Kidney glomerular epithelial cell (primary cell): Measurements from ENCODE around the gene C15orf61.

ENCODE experiments used
- DNase-seq: peaks from one replicate; lab custom pipeline; 2025; lab: John Stamatoyannopoulos, UW

The C15orf61 gene

DNA sequence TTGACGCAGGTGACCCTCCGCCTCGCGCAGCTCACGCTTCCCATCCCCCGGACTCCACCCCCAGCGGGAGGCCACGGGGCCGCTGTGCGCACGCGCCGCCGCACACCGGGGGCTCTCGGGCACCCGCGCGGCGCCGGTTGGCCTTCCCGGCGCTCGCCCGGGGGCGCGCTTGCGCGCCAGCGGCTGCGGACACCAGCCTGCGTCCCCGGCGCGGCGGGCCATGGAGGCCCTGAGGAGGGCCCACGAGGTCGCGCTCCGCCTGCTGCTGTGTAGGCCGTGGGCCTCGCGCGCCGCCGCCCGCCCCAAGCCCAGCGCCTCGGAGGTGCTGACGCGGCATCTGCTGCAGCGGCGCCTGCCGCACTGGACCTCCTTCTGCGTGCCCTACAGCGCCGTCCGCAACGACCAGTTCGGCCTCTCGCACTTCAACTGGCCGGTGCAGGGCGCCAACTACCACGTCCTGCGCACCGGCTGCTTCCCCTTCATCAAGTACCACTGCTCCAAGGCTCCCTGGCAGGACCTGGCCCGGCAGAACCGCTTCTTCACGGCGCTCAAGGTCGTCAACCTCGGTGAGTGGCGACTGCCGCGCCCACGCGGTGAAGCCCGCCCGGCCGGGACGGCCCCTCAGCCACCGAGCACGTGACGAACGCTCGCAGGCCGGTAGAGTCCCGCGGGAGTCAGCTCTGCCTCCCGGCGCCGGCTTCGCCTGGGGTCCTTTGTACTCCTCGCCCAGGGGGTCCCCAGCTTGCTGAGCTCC lies at the start of gene C15orf61:
Gene C15orf61, plus strand, starts transcription at position 103 of the 754 bp plus-strand sequence. Its CDS starts 118 bp downstream, at position 221.
- peak; percentile 59 for DNase-seq

DNA sequence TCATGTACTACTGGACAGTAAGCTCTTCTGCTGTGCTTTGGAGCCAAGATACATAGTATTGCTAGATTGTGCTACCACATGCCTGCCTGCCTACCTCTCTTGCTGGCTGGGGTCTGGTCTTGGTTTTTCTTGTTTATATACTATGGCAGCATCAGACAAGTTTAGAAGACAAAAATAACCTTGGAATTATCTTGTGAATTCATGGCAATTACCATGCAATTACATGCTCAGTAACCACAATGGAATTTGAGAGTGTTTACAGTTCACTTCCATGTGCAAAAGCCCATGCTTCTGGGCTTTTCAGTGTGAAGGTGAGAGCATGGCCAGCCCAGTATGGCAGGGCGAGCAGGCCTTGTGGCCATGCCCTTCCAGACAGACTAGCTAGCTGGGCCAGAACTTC lies 48.0 kb upstream of the C15orf61 start:
- DNase-seq = no peak

DNA sequence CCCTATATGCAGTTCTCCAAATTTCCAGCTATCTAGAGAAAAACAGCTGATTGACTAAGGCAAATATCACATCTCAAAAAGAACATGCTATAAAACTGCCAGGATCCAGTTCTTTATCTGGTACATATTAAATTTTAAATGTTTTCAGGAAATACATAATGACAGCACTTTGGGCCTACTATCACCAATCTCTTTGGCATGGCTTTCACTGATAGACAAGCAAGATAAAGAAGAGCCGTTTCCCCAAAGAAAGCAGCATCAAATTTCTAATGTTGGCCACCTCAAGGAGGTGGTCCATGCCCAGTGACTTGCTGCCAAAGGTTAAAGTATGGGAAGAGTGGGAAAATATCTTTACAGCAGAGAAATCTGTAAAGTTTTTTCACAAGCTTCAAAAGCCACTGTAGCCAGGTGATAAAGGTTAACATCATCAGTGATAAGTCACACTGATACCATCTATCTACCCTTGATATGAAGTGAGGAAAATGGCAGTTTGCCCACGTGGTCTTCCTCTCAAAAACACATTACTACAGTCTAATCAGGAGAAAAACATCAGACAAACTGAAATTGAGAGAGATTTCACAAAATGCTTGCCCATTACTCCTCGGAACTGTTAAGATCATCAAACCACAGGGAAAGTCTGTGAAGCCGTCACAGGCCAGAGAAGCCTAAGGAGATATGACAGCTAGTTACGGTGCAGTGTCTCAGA lies 46.4 kb upstream of the C15orf61 start:
- DNase-seq = no peak

DNA sequence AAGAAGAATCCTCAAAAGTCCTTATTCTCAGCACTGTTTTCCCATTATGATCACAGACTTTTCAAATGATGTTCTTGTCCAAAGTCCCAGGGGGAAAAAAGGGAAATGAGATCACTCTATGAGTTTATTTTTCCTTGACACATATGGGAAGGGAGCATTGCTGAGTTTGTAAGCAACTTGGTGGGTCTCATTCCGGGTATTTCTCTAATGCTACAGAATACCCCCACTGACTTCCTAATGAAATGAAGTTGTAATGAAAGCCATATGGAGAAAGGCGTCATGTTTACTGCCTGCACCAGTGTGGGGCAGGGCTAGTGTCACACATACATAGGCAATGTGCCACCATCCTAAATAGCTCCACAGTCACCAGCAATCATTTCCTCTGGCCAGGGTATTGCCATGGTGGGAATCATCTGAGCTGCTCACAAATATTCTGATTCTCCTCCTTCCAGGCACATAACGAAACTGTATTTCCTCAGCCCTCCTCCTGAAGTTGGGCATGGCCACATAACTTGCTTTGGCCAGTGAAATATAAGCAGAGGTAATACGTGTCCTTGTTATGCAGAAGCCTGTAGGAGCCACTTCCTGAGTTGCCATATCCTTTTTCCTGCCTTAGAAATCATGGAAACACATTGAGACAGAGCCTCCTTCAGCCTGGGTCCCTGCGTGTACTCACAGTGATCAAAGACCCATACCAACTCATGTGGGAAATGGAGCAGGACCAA lies 41.0 kb upstream of the C15orf61 start:
- no peak for DNase-seq

GRCh38 chr15:67480741-67481140 lies 40.2 kb upstream of the C15orf61 start:
- DNase-seq = no peak

GRCh38 chr15:67481680-67482079 lies 39.3 kb upstream of the C15orf61 start:
- no peak for DNase-seq

DNA sequence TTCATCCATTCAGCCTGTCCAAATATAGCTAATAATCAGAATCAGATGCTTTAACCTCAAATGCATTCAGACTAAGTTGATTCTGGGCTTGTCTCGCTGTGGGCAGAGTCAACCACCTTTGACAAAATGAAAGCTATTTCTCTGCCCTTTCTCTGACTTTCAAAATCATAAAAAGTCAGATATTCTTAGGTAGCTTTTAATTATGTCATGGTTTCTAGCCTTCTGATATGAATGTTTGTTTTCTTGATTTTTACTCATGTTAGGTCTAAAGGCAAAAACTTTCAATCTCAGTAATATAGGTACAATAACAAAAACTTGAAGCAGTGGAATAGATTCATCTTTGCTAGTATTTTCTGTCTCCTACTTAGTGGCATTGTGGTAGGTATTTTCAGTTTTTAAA lies 25.3 kb upstream of the C15orf61 start:
- DNase-seq = no peak

DNA sequence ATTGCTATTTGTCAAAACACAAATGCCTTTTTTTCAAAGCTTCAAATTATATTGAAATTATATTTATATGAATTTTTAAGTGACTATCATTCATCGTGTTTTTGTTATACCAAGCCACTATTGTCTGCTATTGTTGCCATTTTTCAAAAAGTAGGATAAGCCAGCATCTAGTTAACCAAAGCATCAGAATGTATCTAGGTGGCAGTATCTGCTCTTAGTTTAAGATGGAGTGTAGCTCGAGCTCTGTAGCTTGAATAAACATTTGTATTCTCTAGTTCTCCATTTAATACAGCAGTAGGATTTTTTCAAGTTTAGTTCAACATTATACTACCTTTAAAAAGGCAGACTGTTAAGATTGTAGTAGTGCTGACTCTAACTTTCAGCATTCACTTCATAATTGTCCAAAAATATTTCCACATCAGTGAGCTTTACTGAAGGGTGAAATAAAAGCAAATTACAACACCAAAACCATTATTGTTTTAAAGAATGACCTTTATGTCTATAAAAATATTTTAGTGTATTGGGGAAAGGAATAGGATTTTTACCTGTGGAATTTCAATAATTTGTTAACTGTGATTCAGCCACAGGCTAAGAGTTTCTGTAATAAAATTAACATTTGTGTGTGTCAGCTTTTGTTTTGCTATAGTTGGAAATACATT lies 19.6 kb upstream of the C15orf61 start:
- peak; percentile 52 for DNase-seq

- DNase-seq = no peak
Observed at GRCh38 chr15:67501836-67502461, 19.0 kb upstream of the C15orf61 start.

DNA sequence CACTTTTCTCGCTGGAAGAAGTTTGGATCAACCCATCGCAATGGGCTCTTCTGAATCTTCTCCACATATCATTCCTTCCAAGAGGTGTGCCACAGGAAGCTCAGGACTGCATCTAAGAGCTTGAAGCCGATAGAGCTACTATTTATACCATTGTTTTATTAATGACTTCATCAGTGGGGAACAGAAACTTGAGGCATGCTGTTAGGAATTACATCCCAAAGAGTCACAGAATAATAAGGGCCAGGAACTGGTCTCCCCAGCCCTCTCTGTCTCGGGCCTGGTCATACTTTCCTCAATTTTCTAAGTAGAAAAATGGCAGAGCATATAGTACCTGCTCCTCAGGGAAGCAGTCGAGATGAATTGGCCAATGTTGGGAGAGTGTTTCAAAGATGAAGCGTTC lies 16.9 kb upstream of the C15orf61 start:
- DNase-seq = peak; percentile 4

- no peak for DNase-seq
Observed at GRCh38 chr15:67504796-67505195, 16.1 kb upstream of the C15orf61 start.

GRCh38 chr15:67505675-67506572 lies 15.0 kb upstream of the C15orf61 start:
- DNase-seq = no peak

- DNase-seq = no peak
Observed at GRCh38 chr15:67506775-67507747, 13.9 kb upstream of the C15orf61 start.

DNA sequence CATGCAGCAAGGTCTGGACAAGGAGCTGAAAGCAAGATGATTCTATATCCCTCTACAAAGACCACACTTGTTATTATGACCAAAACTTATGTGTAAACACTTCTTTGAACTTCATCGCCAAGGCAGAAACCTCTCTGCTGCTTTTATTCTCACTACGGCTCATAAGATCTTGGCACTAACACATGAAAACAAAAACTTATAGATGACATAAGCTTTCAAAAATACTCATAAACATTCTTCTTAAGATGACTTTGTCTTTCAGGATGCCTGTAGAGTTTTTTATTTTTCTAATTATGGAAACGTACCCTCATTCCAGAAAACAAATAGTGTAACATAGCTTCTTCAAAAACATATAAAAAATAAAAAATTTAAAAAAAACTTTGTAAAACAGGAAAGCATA lies 12.5 kb upstream of the C15orf61 start:
- DNase-seq = no peak

- DNase-seq = no peak
Observed at GRCh38 chr15:67509918-67510317, 11.0 kb upstream of the C15orf61 start.

DNA sequence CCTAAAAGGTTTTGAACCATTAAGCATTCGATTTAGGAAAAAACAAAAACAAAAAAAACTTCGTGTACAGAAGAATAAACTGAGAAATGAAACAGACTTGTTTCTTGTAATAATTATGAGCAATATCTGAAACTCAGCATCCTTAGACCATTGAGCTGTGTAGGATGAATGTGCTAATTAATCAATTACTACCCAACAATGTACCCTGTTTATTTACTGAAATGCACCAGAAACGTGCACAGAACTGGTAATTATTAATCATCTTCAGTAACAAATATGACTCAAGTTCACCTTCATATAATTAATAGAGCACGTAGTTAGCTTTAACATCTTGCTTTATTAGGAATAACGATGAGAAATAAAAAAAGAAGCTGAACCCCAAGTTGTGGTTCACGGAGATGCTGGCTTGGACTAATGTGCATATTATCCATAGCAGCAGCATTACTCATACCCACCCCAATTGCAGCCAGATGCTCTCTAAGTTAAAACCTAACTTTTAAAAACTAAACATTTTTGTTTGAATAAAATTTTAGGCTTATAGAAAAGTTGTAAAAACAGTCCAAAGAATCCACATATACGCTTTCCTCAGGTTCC lies 10.2 kb upstream of the C15orf61 start:
- peak; percentile 42 for DNase-seq

DNA sequence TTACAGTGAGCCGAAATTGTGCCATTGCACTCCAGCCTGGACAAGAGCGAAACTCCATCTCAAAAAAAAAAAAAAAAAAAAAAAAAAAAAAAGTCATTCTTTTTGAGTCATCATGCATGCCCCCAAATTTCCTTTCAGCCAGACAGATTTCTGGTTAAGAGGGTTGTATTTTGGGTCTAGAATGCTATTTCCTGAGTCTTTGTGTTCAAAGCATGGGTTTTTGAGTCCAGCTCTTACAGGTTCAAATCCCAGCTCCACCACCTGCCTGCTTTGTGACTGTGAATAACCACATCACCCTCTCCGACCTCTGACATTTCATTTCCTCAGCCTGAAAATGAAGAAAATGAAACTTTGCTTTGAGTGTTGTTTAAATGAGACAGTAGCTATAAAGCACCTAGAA lies 9.3 kb upstream of the C15orf61 start:
- DNase-seq = no peak

DNA sequence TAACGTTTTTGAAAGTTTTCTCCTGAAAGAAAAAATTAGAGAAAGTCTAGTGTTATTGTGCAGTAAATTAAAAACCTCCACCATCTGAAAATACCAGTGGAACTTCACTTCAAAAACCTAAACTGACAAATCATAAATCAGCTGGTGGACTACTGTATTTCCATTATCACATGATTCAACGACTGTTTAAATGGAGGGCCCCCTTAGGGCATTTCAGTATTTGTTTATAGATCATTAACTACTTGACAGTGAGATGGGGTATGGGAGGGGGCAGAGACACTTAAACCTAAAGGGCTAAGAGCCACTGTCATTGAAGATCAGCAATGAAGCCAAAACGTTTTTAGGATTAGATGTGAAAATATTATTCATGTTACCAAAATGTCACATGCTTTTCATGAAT lies 8.8 kb upstream of the C15orf61 start:
- no peak for DNase-seq
